NCI-H2196 (cell line): ENCODE measurements around the gene NFS1.
"Not testable (repeated sequence)": the region's sequence is repeated elsewhere in the genome, so short reads cannot be mapped to it uniquely, and the experiment has no call there.

ENCODE experiments used
- DNase-seq: peaks from one replicate; lab custom pipeline; 2025; ENCODE audit not compliant: unreplicated experiment; lab: John Stamatoyannopoulos, UW

The NFS1 gene

GRCh38 chr20:35710039-35710438 is 10.9 kb upstream of the NFS1 start:
- no peak for DNase-seq

DNA sequence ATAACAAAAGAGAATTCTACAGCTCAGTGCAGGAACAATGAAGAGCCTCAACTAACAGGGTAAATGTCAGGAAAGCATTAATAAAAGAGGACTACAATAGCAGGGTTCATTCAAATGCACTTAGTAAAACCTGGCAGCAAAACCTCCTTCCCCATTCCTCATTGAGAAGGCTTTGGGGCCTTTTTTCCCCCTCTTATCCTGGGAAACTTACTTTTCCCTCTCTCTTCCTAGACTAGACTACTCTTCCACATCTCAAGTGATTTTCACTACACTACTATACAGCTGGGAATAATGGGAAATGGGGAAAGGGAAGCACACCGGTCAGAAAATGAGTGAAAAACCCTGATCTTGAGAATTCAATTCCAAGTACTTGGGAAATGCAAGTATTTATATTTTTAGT is 10.1 kb upstream of the NFS1 start:
- no peak for DNase-seq

GRCh38 chr20:35708502-35708901 is 9.3 kb upstream of the NFS1 start:
- DNase-seq: no peak

- not testable (repeated sequence) for DNase-seq
Observed at GRCh38 chr20:35706591-35707529, 7.7 kb upstream of the NFS1 start.

DNA sequence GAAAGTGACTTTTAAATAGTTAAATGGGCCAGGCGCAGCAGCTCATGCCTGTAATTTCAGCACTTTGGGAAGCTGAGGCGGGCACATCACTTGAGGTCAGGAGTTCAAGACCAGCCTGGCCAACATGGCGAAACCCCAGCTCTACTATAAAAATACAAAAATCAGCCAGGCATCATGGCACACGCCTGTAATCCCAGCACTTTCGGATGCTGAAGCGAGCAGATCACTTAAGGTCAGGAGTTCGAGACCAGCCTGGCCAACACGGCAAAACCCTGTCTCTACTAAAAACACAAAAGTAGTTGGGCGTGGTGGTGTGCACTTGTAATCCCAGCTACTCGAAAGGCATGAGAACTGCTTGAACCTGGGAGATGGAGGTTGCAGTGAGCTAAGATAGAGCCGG is 6.7 kb upstream of the NFS1 start:
- not testable (repeated sequence) for DNase-seq

DNA sequence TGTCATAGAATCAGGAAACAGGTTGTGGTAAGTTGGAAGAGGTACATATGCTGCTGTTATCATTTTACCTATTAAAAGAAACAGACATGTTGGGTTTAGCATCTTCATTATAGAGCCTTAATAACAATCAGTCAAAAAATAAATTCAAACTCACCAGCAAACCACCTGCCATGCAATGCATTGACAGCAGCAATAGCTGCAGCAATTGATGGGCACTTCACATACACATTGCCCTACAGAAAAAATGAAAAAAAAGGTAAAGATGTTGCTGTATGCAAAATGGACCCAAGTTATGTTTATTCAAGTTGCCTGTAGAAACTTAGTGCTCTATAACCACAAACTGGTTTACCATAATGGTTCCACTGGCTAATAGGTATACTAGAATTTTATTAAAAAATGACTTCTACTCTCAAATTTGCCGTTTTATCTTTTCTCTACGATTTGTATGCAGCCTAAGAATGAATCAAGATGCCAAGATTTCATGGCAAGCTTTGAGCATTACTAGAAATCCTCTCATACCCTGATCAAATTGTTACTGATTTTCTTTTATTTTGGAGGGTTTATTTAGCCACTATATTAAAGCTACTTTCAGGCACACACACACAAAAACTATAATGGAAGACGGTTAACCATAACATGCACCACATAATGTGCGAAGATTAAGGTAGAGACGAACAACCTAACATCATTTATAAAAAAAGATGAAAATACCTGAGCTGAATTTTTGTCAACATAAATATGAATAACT is 5.5 kb upstream of the NFS1 start:
- DNase-seq: no peak

GRCh38 chr20:35702824-35703695 is 3.9 kb upstream of the NFS1 start:
- no peak for DNase-seq

GRCh38 chr20:35702051-35702823 is 3.1 kb upstream of the NFS1 start:
- no peak for DNase-seq

- no peak for DNase-seq
Observed at GRCh38 chr20:35700625-35701148, 1.5 kb upstream of the NFS1 start.

GRCh38 chr20:35699957-35700624 is 939 bp upstream of the NFS1 start:
- no peak for DNase-seq

DNA sequence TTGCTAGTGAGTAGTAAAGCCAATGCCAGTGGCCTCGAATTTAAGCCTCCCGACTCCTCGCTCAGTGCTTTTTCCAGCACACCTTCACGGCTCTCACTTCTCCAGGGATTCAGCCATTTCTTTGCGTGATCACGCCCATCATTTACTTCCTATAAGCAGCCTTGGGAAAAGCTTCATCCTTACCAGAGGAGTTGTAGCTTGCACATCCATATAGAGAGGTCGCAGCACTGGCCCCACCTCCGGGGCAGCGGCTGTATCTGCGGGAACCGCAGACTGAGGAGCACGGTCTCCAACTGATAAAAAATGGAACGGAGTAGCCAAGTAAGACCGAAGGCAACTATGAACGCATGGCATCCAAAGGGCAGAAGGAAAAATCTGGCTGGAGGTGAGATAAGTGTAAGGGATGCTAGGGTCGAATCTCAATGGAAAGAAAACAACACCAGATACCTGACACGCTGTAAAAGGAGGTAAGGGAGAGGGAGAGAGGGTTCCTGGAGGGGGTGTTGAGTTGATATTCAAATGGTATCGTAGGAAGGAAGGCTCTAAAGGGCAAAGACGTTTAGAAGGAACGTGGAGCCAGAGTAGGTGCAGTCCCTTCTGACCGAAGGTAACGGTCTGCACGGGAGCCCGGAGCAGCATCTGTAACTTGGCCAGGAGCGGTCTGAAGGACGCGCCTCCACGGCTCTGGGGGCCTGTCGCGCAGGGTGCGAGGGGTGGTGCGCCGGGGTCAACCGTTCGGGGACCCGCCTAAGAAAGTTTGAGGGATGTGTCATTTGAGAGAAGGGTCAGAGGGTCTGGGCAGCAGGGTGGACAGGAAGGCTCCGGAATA is 640 bp downstream of the NFS1 start:
- no peak for DNase-seq

- DNase-seq: no peak
Observed at GRCh38 chr20:35697696-35698297, 1.4 kb downstream of the NFS1 start.

- DNase-seq: no peak
Observed at GRCh38 chr20:35695978-35696377, 3.2 kb downstream of the NFS1 start.

DNA sequence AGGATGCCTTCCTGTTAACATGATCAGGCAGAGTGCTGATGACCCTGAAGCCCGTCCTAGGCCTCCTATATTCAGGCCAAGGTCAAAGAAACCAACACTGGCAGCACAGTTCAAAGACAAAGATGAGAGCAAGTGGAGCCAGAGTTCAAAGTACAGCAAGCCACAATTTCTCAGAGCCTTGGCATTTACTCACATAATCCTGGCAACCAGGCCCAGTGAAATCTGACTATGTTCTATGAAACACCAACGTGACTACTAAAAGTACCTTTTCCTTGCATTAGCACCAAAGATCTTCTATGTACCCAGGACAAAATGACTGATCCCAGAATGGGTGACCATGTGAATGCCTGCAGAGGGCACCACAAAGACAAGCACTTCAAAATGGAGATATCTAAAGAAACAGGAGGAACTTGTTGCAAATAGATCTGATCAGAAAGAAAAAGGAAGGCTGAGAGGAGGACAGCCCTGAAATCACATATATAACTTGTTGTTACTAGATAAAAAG is 3.9 kb downstream of the NFS1 start:
- DNase-seq: no peak

DNA sequence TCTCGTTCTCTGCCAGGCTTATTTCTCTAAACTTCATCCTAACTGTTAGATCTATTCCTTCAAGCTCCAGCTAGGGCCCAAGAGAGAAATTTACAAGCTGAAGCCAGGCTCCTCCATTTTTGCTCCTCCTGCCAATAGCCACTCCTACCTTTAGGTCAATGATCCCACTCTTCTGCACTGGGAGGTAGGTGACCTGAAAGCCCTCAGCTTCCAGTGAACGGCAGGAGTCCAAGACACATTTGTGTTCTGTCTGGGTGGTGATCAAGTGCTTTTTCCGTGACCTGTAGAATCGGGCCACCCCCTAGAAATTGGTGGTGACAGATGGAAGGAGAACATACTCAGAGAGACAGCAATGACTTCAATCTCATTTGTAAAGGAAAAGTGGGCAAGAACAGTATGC is 8.9 kb downstream of the NFS1 start:
- no peak for DNase-seq

DNA sequence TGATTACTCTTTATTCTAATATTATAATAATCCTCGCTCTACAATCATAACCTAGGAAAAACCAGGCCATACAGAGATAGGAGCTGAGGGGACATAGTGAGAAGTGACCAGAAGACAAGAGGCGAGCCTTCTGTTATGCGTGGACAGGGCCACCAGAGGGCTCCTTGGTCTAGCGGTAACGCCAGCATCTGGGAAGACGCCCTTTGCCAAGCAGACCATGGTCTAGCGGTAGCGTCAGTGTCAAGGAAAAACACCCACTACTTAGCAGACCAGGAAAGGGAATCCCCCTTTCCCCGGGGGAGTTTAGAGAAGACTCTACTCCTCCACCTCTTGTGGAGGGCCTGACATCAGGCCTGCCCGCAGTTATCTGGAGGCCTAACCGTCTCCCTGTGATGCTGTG is 12.3 kb downstream of the NFS1 start:
- not testable (repeated sequence) for DNase-seq

DNA sequence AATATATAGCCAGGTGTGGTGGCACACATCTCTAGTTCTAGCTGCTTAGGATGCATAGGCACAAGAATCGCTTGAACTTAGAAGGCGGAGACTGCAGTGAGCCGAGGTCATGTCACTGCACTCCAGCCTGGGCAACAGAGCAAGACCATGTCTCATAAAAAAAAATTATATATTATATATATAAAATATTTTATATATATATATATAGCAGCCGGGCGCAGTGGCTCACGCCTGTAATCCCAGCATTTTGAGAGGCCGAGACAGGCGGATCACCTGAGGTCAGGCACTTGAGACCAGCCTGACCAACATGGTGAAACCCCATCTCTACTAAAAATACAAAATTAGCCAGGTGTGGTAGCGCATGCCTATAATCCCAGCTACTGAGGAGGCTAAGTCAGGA is 13.8 kb downstream of the NFS1 start:
- not testable (repeated sequence) for DNase-seq

- no peak for DNase-seq
Observed at GRCh38 chr20:35681960-35682359, 17.2 kb downstream of the NFS1 start.
